Thoracic aorta (tissue), 2 donors: ENCODE data around the gene RPRD1A. TPM values are rescaled to one million over a fixed set of nuclear protein-coding genes. Genes with fewer than 3 reads are reported as not detected.

Source experiments
- ATAC-seq: fragments of 150-250 bp; one replicate; pipeline ENCODE4 v1.8.0; 2017; ENCODE audit warnings: low read depth; ENCODE audit not compliant: insufficient number of reproducible peaks, low FRiP score
- DNase-seq: peaks from one replicate; pipeline ENCODE4 v3.0.0-alpha.2; 2020; ENCODE audit warnings: low spot score
- H3K27ac ChIP-seq, 2 donors: fragments of 200-600 bp; sonication (generic); 1 replicate in 1 of 2; 2 replicates in 1 of 2; pipeline ENCODE4 v1.5.1; 2016; ENCODE audit warnings: mild to moderate bottlenecking in 2 of 2, moderate library complexity in 2 of 2
- H3K27me3 ChIP-seq: fragments of 200-600 bp; sonication (generic); replicated peaks from 2 replicates; pipeline ENCODE4 v1.6.0; 2016; ENCODE audit warnings: mild to moderate bottlenecking; ENCODE audit not compliant: insufficient read depth
- H3K36me3 ChIP-seq: fragments of 200-600 bp; sonication (generic); one replicate; pipeline ENCODE4 v1.5.1; 2016
- H3K4me1 ChIP-seq, 2 donors: fragments of 200-600 bp; sonication (generic); 1 replicate in 1 of 2; 2 replicates in 1 of 2; pipeline versions ENCODE4 v1.5.1 to v1.6.0; 2016; ENCODE audit warnings: low read depth in 2 of 2, mild to moderate bottlenecking in 1 of 2; ENCODE audit not compliant: control insufficient read depth in 1 of 2
- H3K4me3 ChIP-seq: fragments of 200-600 bp; sonication (generic); 2 replicates; pipeline ENCODE4 v1.5.1; 2016; ENCODE audit warnings: mild to moderate bottlenecking
- H3K9me3 ChIP-seq: fragments of 200-600 bp; sonication (generic); 2 replicates; pipeline ENCODE4 v1.5.1; 2016
- CTCF ChIP-seq: fragments of 200-600 bp; sonication (generic); IDR thresholded peaks from one replicate; pipeline ENCODE4 v1.5.1; 2019; ENCODE audit warnings: antibody characterized with exemption
- total RNA-seq, 2 donors: library from RNA; depleted of rRNA; stranded (reverse); fragments of >200 nt; gene quantifications; one replicate each; pipeline versions ENCODE4 v1.1.0 to v1.2.3, GENCODE V29; 2016

RPRD1A gene
- total RNA-seq, 2 donors from 2014 or later: 49.8 to 64.9 TPM

- TF ChIP-seq CTCF: no peak
- H3K9me3 ChIP-seq: peaks cover 11% of the 10 kb centered on the region
Observed at GRCh38 chr18:36050479-36050878, 16.9 kb downstream of the RPRD1A start.

GRCh38 chr18:36047521-36047920, 19.8 kb downstream of the RPRD1A start:
- H3K9me3 ChIP-seq: peaks cover 11% of the 10 kb centered on the region
- H3K27ac ChIP-seq: no peak overlapping the region
- ATAC-seq (no peak), DNase-seq (no peak)
- no peaks in the 10 kb centered on the region for H3K27me3 ChIP-seq
- H3K36me3 ChIP-seq: no peaks in the 10 kb centered on the region
- no peaks in the 10 kb centered on the region for H3K4me1 ChIP-seq
- TF ChIP-seq CTCF: no peak
- H3K4me3 ChIP-seq: no peak overlapping the region

More at GRCh38 chr18:36050479-36050878, 16.9 kb downstream of the RPRD1A start:
- H3K36me3 ChIP-seq: no peaks in the 10 kb centered on the region
- no peaks in the 10 kb centered on the region for H3K4me1 ChIP-seq
- H3K4me3 ChIP-seq: no peak overlapping the region
- no peak overlapping the region for H3K27ac ChIP-seq
- no peak for ATAC-seq
- no peaks in the 10 kb centered on the region for H3K27me3 ChIP-seq
- no peak for DNase-seq

GRCh38 chr18:36046898-36047297, 20.5 kb downstream of the RPRD1A start:
- Histone ChIP-seq H3K27ac (no peak overlapping the region), H3K4me1 (no peaks in the 10 kb centered on the region), H3K9me3 (peaks cover 6% of the 10 kb centered on the region), H3K4me3 (no peak overlapping the region), H3K36me3 (no peaks in the 10 kb centered on the region), H3K27me3 (no peaks in the 10 kb centered on the region)
- no peak for DNase-seq
- no peak for TF ChIP-seq CTCF
- no peak for ATAC-seq

- no peak for TF ChIP-seq CTCF
- Histone ChIP-seq H3K27ac (no peak overlapping the region), H3K4me1 (no peaks in the 10 kb centered on the region), H3K9me3 (no peaks in the 10 kb centered on the region), H3K27me3 (no peaks in the 10 kb centered on the region), H3K36me3 (no peaks in the 10 kb centered on the region), H3K4me3 (no peak overlapping the region)
- DNase-seq (no peak), ATAC-seq (no peak)
Observed at GRCh38 chr18:36045241-36045991, 21.9 kb downstream of the RPRD1A start.

GRCh38 chr18:36043153-36043552, 24.2 kb downstream of the RPRD1A start:
- DNase-seq (no peak), ATAC-seq (no peak)
- no peaks in the 10 kb centered on the region for H3K36me3 ChIP-seq
- TF ChIP-seq CTCF: no peak
- no peak overlapping the region for H3K27ac ChIP-seq
- H3K27me3 ChIP-seq: no peaks in the 10 kb centered on the region
- no peaks in the 10 kb centered on the region for H3K4me1 ChIP-seq
- H3K9me3 ChIP-seq: no peaks in the 10 kb centered on the region
- H3K4me3 ChIP-seq: no peak overlapping the region
